Dedifferentiated amniotic fluid mesenchymal stem cell (primary cell): ENCODE measurements around the gene PLK5.
"Not testable (repeated sequence)": the region's sequence is repeated elsewhere in the genome, so short reads cannot be mapped to it uniquely, and the experiment has no call there.

Experiments
- DNase-seq: peaks from one replicate; pipeline ENCODE4 v3.0.0-alpha.2; 2016; ENCODE audit errors: extremely low spot score

Gene PLK5

GRCh38 chr19:1507763-1508506 is 15.9 kb upstream of the PLK5 start:
- DNase-seq: peak; percentile 95

DNA sequence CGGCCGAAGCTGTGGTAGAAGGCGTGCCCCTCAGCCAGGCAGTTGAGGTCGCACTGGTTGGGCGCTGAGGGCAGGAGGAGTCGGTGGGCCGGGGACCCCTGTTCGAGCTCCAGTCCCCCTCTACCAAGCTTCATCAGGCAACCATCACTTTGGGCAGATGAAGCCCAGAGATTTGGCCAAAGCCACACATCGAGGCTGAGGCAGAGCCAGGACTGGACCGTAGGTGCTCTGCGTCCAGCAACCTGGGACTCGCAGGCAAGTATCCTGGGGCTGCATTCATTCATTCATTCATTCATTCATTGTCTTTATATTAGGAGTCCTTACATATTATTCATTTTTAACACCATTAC is 15.4 kb upstream of the PLK5 start:
- no peak for DNase-seq

DNA sequence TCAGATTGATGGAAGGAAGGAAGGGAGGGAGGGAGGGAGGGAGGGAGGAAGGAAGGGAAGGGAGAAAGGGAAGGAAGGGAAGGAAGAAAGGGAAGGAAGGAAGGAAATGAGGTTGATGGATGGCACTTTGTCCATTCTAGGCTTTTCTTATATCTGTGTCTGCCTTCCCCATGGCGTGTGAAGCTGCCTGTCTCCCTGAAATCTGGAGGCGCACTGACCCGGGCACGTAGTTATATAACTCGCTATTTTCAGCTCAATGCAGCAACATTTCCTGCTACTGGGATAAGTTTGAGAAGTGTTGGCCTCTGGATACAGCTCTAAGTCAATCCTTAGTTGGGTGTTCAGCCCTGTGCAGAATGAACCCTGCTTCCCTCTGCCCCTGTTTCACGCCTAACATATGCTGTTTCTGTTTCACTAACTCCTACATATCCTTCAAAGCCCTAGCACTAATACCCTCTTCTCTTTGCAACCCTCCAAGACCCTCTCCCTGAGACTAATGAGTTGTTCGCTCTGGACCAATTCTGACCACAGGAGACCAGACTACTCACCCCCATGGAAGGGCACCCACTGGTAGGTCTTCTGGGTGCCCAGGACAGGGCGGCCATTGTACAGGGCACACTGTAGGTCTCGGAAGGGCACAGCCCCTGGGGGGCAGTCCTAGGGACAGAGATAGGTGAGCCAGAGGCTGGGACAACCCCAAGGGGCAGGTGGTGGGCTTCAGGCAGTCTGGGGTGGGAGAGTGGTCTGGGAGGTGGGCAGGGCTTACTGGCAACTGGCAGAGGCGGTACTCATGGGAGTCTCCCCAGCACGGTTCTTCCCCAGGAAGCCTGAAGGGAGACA is 14.1 kb upstream of the PLK5 start:
- DNase-seq: no peak

DNA sequence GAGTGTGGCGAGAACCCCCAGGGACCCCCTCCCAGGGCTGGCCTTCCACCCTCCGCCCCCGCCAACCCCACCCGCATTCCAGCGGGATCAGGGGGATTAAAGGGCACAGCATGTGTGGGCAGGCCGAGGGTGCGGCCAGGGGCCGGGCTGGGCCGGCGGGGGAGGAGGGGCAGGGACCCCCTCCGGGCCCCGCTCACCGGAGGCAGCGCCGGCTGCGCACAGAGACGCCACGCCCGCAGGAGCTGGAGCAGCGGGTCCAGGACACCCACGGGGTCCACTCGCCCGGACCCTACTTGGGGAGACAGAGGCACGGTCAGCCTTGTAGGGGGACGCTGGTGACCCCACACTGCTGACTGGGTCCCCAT is 13.5 kb upstream of the PLK5 start:
- DNase-seq: no peak

- no peak for DNase-seq
Observed at GRCh38 chr19:1510807-1511206, 13.1 kb upstream of the PLK5 start.

GRCh38 chr19:1511318-1512317 is 12.3 kb upstream of the PLK5 start:
- no peak for DNase-seq

DNA sequence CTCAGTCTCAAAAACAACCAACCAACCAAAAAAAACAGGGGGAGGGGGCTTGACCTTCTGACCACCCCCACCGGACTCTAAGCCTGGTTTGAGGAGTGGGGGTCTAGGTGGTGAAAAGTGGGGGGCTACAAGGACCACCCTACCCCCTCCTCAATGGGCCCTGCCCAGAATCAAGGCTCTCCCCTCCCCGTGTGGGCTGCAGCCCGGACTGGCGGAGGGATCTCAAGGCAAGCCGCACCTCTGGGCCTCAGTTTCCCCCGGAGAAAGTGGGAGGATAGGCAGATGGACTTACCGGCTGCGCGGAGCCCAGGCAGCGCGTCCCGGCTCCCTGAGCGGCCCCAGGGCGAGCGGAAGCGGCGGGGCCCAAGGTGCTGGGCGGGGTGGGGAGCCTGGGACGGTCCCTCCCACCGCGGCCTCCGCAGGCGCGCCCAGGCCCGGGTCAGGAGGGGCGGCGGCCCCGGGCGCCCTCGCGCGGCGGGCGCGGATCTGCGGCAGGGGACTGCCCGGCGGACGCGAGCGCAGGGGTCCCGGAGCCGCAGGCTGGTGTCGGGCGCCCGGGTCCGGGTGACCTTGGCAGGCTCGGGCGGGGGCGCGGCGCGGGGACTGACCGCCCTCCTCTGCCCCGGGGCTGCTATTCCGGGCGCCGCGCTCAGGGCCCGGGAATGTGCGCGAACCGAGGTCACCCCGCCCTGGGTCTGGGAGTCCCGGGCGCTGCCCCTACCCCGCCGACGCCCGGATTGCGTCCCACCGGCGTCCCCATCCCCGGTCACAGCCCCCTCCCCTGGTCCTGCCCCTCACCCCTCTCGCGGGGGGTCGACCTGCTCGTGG is 11.0 kb upstream of the PLK5 start, which contains the start of gene ADAMTSL5:
Gene ADAMTSL5, minus strand, starts transcription at position 349 of the 828 bp plus-strand sequence. CDS start 2,076 bp downstream, outside the sequence.
- peak; percentile 18 for DNase-seq

- DNase-seq: peak; percentile 55
Observed at GRCh38 chr19:1513499-1514294, 10.2 kb upstream of the PLK5 start.

DNA sequence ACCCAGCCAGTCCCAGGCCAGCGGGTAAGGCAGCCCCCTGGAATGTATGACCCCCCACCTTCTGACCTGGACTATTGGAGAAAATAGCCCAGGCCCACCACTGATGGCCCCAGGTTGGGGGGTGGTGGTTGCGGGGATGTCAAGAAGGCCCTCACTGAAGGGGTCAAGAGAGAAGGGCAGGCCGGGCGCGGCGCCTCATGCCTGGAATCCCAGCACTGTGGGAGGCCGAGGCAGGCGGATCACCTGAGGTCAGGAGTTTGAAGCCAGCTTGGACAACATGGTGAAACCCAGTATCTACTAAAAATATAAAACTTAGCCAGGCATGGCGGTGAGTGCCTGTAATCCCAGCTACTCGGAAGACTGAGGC is 9.6 kb upstream of the PLK5 start:
- DNase-seq: no peak

- no peak for DNase-seq
Observed at GRCh38 chr19:1514986-1515721, 8.7 kb upstream of the PLK5 start.

GRCh38 chr19:1516395-1516753 is 7.5 kb upstream of the PLK5 start:
- no peak for DNase-seq

DNA sequence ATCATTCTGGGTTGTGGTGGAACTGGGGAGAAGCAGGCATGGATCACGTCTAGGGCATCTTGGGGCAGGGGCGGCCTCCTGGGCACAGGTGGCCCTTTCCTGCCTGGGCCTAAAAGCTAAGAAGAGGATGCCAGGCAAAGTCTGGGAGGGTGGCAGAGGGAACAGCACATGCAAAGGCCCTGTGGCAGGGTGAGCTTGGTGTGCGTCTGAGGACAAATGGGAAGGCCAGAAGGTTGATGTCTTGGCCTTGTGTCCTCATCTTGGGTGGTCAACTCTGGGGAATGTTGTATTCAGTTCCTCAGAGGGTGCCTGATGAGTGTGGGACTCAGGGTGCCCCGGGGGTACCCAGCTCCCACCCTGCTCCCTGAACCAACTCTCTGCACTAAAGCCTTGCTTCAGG is 5.4 kb upstream of the PLK5 start:
- no peak for DNase-seq

- not testable (repeated sequence) for DNase-seq
Observed at GRCh38 chr19:1519802-1520201, 4.1 kb upstream of the PLK5 start.

DNA sequence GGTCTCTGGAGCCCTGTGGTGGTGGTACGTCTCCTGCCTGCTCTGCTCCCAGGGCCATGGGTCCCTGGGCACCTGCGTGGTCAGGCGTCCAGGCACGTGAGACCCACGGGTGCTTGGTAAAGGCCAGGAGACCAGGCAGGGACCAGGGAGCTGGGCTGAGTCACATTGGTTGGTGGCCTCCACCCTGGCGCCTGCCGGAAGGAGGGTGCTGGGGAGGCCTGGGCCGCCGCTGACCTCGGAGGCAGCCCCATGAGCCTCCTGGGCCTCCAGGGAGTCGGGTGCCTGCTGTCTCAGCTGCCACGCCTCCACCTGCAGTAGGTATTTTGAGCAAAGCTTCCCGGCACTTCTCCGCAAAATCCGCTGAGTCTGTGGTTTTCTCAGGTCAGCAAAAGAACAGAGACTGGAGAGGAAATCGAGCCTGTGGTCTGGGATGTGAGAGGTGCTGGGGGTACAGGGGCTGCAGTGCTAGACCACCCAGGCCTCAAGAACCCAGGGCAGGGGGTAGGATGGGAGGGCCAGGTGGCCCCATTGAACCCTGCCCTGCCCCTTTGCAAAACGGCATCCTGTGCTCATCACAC is 3.6 kb upstream of the PLK5 start:
- no peak for DNase-seq

DNA sequence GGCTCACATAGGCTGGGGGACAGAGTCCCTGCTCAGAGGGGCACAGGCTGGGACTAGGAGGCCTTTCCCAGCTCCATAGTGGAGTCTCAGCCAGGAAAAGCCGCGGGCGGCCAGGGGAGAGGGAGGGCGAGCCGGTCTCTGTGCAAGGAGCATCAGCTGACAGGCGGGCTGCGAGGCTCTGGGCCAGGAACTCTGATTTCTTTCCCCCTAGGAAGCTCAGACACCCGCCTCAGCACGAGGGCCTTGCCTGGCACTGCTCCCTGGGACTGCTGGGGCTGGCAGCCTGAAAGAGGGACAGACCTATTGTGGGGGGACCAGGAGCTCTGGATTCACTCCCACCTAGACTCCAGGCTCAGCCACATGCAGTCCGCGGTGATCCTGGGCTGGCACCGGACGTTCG is 2.2 kb upstream of the PLK5 start:
- no peak for DNase-seq

DNA sequence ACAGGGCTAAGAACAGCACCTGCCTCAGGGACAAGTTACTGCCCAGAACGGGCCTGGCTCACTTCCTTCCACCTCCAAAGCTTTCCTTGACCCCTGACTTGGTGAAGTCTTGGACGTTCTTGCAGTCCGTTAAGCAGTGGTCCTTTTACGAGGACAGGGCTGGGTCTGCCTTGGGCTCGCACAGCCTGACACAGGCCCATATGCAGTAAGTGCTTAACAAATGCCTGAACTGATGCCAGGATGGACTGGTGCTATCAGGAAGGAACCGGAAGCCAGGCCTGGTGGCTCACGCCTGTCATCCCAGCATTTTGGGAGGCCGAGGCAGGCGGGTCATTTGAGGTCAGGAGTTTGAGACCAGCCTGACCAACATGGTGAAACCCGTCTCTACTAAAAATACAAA is 1.8 kb upstream of the PLK5 start:
- DNase-seq: no peak

GRCh38 chr19:1522838-1523237 is 1.0 kb upstream of the PLK5 start:
- no peak for DNase-seq

- DNase-seq: no peak
Observed at GRCh38 chr19:1524287-1524971, 552 bp downstream of the PLK5 start.

- no peak for DNase-seq
Observed at GRCh38 chr19:1524972-1525325, 1.1 kb downstream of the PLK5 start.
